GM12891 (cell line): Measurements from ENCODE around the gene SLK.

Source experiments
- POLR2A ChIP-seq: IDR thresholded peaks from 2 replicates; pipeline ENCODE4 v1.6.1; 2011; ENCODE audit warnings: low read depth, low read length, control low read depth
- POLR2AphosphoS5 ChIP-seq: IDR thresholded peaks from 2 replicates; pipeline ENCODE4 v1.6.1; 2011; ENCODE audit warnings: low read depth, low read length, control low read depth
- TAF1 ChIP-seq: IDR thresholded peaks from 2 replicates; pipeline ENCODE4 v1.6.1; 2011; ENCODE audit warnings: low read depth, low read length, control low read depth

GRCh38 chr10:103969857-103970627 lies 3.1 kb downstream of the SLK start:
- TF ChIP-seq POLR2A: no peak
- TF ChIP-seq POLR2AphosphoS5: no peak
- TF ChIP-seq TAF1: no peak
